ENCODE data around the gene RB1.

Gene RB1

DNA sequence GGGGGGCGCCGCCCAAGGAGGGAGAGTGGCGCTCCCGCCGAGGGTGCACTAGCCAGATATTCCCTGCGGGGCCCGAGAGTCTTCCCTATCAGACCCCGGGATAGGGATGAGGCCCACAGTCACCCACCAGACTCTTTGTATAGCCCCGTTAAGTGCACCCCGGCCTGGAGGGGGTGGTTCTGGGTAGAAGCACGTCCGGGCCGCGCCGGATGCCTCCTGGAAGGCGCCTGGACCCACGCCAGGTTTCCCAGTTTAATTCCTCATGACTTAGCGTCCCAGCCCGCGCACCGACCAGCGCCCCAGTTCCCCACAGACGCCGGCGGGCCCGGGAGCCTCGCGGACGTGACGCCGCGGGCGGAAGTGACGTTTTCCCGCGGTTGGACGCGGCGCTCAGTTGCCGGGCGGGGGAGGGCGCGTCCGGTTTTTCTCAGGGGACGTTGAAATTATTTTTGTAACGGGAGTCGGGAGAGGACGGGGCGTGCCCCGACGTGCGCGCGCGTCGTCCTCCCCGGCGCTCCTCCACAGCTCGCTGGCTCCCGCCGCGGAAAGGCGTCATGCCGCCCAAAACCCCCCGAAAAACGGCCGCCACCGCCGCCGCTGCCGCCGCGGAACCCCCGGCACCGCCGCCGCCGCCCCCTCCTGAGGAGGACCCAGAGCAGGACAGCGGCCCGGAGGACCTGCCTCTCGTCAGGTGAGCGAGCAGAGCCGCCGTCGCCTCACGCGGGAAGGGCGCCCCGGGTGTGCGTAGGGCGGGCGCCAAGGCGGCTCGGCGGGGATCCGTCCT, at the start of gene RB1:
Gene RB1 (plus strand): TSS at position 393 of the 784 bp plus-strand sequence. CDS start 162 bp downstream, at position 555.
- peak; percentile 70 for DNase-seq (ENCODE audit: low spot score)

DNA sequence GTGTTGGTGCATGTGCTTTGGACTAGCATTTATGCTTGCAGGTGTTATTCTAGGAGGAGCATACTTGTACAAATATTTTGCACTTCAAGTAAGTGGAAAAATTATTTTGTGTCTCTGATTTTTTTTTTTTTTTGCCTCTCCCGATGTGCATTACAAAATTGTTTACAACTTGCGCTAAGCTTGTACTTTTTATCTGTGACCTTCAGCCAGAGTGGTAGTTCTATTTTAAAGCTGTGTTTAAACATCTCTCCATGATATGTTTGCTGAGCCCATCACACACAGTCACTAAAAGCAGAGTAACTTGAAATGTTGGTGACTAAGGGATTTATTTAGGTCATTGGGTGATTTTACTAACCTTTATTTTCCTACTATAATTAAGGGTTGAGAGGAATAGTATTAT, 49.7 kb upstream of the RB1 start:
- DNase-seq (ENCODE audit: low spot score) = no peak

DNA sequence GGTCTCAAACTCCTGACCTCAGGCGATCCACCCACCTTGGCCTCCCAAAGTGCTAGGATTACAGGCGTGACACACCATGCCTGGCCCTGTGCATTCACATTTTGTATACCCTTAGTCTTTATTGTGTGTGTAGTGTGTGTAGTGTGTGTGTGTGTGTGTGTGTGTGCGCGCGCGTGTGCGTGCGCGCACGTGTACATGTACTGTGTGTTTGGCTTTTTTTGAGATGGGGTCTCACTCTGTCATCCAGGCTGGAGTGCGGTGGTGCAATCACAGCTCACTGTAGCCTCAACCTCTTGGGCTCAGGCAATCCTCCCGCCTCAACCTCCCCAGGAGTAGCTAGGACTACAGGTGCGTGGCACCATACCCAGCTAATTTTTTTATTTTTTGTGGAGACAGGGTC, 48.5 kb upstream of the RB1 start:
- no peak for DNase-seq (ENCODE audit: low spot score)

DNA sequence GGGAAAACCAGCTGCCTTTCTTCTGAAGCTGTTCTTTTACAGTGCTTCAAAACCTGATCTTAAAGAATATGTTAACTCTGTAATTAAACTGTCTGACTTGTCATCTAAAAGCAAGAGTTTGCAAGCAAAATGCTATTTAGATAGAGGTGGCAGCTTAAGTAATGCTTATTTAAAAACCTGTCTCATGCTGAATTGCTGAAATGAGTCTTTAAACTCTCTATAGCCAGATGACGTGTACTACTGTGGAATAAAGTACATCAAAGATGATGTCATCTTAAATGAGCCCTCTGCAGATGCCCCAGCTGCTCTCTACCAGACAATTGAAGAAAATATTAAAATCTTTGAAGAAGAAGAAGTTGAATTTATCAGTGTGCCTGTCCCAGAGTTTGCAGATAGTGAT, 47.6 kb upstream of the RB1 start:
- no peak for DNase-seq (ENCODE audit: low spot score)

DNA sequence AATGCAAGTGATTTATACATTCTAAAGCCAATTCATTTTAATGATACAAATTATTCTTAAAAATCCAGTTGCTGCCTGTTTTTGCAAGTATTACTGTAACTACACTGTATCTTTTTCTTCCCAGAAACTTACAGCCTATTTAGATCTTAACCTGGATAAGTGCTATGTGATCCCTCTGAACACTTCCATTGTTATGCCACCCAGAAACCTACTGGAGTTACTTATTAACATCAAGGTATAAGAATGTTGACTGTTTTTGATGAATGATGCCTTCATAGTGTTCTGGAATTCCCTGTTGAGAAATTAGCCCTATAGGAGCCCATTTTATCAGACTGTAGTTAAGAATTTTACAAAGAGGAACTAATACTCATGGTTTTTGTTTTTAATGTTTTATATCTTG, 45.5 kb upstream of the RB1 start:
- peak; percentile 65 for DNase-seq (ENCODE audit: low spot score)

DNA sequence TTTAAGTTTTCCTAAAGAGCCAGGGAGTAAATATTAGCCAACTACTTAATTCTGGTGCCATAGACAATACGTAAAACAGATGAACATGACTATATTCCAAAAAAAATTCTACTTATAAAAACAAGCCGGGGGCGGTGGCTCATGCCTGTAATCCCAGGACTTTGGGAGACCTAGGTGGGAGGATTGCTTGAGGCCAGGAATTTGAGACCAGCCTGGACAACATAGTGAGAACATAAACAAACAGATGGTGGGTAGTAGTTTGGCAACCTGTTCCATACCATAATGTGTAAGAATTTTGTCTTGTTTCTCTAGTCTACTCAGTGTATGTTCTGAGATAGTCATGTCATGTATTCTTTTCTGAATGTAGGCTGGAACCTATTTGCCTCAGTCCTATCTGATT, 45.1 kb upstream of the RB1 start:
- no peak for DNase-seq (ENCODE audit: low spot score)

DNA sequence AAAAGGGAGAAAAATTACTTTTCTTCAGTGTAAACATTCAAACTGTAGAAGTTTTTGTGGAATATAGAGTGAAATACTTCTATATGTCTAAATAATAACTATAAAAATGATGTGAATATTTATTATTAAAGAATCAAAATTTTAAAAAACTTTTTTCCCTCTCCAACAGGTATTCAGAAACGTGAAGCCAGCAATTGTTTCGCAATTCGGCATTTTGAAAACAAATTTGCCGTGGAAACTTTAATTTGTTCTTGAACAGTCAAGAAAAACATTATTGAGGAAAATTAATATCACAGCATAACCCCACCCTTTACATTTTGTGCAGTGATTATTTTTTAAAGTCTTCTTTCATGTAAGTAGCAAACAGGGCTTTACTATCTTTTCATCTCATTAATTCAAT, 42.6 kb upstream of the RB1 start:
- DNase-seq (ENCODE audit: low spot score) = no peak

DNA sequence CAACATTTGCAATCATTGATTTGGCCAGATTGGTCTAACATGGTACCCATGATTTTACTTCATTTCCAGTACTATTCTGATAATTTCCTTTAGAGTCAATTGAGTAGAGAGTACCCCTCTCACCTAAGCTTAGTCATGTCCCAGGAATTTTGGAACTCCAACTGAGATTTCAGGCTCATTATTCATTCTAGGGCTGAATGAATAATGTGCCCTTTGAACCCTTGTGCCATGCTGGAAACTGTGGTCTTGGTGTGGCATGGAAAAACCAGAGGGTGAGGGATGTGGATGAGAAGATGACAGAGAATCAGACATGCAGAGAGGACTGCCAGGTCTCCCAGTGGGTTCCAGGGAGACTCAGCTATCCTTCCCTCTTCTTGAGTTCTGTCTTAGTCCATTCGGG, 40.4 kb upstream of the RB1 start:
- DNase-seq (ENCODE audit: low spot score) = no peak

DNA sequence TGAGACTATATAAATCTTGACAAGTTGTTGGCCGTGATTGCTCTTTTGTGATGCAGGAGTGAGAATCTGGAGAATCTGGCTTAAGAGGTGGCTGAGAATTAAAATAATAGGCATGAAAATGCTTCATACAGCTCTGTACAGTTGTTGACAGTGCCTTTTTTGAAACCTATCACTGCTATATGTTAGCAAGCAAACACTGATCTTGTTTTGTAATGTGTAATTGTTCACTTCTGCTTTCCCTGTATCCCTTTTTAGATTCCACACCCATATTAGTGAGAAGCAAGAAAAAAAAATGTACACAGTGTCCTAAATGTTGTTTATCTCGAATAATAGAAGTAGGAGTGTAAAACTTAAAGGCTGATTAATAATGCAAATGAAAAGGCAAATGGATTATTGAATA, 39.5 kb upstream of the RB1 start:
- DNase-seq (ENCODE audit: low spot score) = no peak

DNA sequence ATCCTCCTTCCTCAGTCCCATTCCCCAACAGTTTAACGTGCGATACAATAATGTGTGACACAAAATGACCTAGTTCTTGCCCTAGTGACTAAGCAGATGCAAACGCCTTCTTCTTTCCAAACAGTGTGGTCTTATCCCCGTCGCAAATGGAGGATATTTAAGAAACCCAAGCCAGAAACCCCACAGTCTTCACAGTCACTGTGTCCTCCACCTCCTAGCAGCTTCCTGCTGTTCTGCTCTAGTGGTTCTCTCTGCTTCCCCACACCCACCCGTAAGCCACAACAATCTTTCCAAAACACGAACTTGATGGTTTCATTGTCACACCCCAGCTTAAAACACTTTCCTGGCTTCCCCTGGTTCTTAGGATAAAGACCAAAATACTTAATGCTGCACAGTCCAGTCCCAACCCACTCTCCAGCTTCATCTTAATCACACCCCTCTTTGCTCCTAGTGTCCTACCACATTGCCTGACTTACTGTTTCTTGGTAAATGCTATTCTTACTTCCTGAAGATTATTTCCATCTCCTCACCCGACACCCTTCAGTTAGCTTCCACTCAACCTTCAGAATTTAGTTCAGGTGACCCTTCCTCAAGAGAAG, 38.2 kb upstream of the RB1 start:
- DNase-seq (ENCODE audit: low spot score) = no peak

DNA sequence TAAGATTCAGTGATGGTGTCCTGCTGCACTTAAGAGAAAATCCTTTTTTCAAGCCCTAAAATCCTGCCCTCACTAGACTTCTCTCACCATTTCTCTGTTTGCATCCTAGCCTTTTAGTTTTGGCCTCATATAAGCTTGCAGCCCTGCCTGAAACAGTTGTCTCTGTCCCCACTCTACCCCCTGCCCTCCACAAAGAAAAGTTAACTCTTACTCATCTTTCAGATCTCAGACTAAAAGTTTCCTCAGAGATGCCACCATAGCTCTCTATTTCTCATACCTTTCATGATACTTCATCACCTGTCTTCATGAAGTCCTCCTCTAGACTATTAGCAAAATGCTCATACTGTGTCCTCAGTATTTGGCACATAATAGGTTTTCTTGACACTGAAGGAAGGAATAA, 37.4 kb upstream of the RB1 start:
- DNase-seq (ENCODE audit: low spot score) = no peak

DNA sequence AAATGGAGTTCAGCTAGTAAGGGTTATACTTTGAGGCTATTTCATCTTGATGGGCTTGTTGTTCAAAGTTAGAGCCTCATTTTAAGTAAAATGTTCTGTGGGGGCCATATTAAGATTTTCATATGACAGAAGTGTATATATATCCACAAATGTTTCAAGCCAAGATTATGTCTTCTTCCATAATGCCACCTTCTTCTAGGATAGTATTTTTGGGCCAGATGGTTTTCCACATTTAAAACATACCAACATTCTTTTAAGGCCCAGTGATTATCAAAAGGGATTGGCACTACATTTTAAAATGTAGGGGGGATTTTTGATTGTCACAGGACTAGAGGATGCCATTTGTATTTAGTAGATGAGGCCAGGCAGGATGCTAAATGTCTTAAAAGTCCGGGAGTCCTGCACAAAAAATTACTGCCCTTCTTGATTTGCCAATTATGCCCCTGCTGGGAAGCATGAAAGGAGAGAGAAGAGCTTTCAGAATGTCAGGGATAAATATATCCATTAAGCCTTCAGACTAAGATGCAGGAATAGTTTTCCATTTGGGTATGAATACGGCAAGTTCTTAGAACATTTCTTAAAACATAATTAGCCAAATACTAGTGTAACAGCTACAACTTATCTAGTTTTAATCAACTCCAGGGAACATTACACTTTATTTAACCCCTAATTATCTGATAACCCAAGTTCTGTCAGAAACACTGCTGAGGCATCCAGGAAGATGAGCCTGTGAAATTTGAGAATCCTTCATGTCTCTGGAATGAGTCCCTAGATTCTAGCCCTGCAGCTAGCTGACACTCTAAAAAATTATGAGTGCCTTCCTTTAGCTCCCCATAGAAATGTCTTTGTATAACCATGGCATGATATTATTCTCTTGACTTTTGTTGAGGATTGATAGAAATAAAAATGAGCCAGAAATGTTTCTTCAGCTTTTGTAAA, 36.6 kb upstream of the RB1 start:
- no peak for DNase-seq (ENCODE audit: low spot score)

DNA sequence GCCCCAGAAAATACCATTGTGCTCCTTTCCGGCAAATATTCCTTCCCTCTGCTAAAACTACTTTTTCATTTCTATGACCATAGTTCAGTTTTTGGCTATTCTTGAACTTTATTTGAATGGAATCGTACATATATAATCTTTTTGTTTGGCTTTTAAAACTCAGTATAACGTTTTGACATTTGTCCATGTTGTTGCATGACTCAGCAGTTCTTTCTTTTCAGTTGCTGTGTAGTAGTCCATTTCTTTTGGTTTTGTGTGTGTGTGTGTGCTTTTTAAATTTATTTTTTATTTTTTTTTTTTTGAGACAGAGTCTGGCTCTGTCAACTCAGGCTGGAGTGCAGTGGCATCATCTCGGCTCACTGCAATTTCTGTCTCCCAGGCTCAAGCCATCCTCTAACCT, 35.5 kb upstream of the RB1 start:
- DNase-seq (ENCODE audit: low spot score) = no peak

DNA sequence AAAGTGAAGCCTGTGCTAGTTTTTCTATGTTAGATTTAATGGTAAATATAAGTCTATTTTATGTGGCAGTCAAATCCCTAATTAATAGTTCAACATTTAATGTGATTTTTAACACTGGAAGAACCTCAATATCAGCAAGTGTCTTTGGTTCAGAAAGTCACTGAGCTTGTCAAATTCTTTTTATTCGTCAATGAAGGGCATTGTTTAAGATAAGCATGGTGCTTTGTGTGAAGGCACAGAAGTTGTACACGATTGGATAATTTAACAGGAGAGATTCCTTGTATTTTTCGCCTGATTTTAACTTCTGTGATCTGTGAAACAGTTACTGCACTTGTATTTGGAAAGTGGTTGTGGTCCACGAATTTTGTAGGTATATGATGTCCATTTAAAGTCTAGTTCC, 30.2 kb upstream of the RB1 start:
- no peak for DNase-seq (ENCODE audit: low spot score)

DNA sequence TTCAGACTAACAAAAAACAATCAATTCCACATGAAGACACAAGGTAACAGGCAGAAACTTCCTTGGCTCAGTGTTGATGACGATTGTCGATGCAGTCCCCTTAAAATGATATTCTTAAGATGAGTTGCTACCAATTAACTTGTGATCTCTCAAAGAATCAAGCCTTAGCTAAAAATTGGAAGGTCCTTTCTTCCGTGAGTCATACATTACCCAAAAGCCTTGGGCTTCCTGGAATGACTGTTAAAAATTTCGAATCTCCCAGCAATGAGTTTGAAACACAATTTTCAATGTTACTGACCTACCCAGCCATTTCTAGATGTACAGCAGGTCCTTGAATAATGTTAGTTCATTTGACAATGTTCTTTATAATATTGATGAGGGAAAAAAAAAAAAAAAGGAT, 28.0 kb upstream of the RB1 start:
- DNase-seq (ENCODE audit: low spot score) = no peak

DNA sequence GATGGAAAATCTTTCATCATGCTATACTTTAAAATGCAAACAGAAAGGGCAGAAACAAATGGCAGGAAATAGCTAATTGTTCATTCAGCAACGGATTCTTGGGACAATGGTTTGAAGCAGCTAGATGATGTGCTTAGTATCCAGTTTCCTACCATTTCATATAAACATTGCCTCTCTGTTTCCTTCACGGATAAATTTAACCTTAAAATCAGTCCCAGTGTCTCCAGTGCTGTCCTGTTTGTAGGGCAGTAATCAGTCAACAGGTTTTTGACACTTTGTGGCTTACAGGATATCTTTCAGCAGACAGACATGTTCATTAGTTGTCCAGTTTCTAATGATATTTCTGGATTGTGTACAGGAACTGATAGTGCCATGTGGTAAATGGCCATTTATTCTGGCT, 24.7 kb upstream of the RB1 start:
- DNase-seq (ENCODE audit: low spot score) = no peak

DNA sequence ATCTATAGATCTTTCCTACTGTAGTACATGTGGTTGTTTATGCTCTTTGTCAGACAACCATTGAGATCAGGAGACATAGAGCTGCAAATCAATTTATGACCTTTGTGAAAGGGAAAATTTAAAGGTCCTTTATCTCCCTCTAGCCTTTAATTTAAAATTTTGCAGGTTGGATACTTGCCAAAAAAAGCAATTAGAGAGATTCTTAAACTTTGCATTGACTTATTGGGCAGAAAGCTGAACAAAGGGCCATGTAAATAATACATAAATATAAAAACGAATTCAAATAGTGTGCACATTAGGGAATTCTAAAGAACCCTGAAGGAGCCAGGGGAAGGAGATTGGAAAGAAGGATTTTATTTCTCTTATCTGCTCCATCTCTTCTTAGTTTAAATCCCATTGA, 22.0 kb upstream of the RB1 start:
- DNase-seq (ENCODE audit: low spot score) = no peak

DNA sequence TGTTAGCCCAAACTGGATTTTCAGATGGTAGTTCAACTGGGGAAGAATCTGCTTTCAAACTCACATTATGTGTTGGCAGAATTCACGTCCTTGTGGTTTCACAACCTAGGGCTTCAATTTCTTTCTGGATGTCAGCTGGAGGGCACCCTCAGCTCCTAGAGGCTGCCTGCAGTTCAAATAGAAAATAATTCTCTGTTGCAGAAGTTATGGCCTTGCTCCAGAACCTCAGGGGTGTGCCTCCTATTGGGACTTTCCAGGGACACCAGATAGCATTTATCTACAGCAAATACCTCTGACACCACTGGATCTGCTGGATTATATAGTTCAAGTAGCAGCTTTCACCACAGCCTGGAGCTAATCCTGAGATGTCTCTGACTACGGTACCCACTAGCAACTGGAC, 11.8 kb upstream of the RB1 start:
- DNase-seq (ENCODE audit: low spot score) = peak; percentile 17

DNA sequence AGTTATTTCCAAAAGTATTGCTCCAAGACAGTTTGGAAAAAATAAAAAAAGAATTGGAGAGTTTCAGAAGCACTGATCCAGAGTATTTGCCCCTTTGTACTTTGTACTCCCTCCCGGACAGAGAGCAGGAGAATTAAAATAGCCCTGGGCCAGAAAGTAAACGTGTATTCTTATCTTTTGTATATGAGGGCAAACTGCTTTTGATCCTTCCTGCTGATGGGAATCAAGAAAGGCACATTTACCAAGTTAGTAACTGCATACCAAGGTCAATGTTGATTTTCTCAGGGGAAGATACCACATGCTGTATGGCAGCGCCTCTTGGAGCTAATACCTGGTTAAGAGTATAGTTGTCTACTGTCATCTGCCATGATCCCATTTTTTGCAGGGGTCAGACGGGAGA, 10.9 kb upstream of the RB1 start:
- DNase-seq (ENCODE audit: low spot score) = no peak

DNA sequence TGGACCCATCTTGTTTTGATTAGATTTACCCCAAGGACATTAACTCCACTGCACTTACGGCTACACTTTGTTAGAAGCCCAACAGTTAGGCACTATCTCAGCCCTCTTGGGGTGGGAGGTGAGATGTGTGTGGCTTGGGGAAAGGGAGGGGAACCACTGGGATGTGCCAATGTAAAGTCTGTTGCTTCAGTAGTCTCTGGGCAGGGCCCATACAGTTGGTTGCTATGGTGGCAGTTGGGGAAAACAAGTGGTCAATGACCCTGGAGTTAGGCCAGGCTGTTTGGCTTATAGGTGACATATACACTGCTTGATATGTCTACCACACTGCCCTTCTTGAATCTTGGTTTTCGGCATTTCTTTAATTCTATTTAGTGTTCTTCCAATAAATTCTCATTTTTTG, 8.9 kb upstream of the RB1 start:
- DNase-seq (ENCODE audit: low spot score) = no peak

DNA sequence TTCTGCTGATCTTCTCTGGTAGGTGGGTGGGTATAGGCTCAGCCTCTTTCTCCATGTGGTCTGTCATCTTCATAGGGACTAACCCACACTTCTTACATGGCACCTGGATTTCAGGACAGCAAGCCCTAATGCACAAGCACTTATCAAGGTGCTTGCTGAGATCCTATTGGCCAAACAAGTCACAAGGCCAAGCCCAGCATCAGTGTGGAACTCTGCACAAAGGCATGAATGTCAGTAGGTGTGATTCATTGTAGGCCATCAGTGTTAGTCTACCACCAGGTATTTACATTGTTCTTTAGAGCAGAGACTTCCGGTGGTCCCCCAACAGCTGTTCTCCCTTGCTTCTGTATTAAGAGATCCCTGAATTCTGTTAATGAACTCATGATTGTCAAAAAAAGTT, 8.3 kb upstream of the RB1 start:
- DNase-seq (ENCODE audit: low spot score) = no peak

DNA sequence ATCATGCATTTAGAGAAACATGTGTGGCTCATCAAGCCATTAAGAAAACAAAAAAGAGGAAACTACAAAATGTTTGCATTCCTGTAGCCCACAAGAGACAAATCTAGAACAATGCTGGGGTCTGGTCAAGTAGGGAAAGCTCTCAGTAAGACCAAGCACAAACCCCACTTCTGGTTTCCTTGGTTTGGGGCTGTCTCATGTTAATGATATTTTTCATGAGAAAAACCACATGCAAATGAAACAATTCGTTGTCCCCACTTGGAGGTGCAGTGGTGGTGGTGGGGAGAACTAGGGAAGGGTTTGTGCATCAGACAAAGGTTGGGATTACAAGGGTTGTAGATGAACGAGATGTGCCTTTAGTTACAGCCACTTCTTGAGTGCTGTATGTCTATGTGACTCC, 7.0 kb upstream of the RB1 start:
- no peak for DNase-seq (ENCODE audit: low spot score)
